B cell (primary cell): Measurements from ENCODE around the gene SRCAP.

Experiments
- CTCF ChIP-seq: fragments of 200-600 bp; IDR thresholded peaks from one replicate; pipeline ENCODE4 v1.8.0; 2022; ENCODE audit warnings: antibody characterized with exemption, mild to moderate bottlenecking
- EZH2 ChIP-seq: IDR thresholded peaks from 2 replicates; pipeline ENCODE4 v1.6.1; 2012; ENCODE audit warnings: borderline replicate concordance, low read depth, mild to moderate bottlenecking, moderate library complexity, low read length; ENCODE audit not compliant: insufficient read depth, poor library complexity, severe bottlenecking

- TF ChIP-seq CTCF (no peak), EZH2 (no peak)
These were observed 16.9 kb downstream of the SRCAP start for GRCh38 chr16:30715750-30716445.
